ENCODE results near the gene LAPTM4A. TPM values are rescaled to one million over a fixed set of nuclear protein-coding genes. Genes with fewer than 3 reads are reported as not detected.

LAPTM4A gene
- total RNA-seq, 1 donor from 2014 or later = 141 TPM

- H3K27me3 ChIP-seq (ENCODE audit: control insufficient read depth, insufficient read depth, low read length) = no peaks in the 10 kb centered on the region
- no peak for DNase-seq (ENCODE audit: low read depth)
- no peak for TF ChIP-seq CTCF (IDR thresholded peaks at IDR 0.05; ENCODE audit: insufficient read depth, low read length, poor library complexity, severe bottlenecking)
These were observed 22.0 kb upstream of the LAPTM4A start for GRCh38 chr2:20073460-20073859.

GRCh38 chr2:20072436-20073158, 21.2 kb upstream of the LAPTM4A start:
- Histone ChIP-seq H3K4me3 (ENCODE audit: low read depth, low read length) (no peak overlapping the region), H3K36me3 (ENCODE audit: control insufficient read depth, insufficient read depth, low read length) (no peaks in the 10 kb centered on the region), H3K27me3 (ENCODE audit: control insufficient read depth, insufficient read depth, low read length) (no peaks in the 10 kb centered on the region)
- no peak for TF ChIP-seq CTCF (IDR thresholded peaks at IDR 0.05; ENCODE audit: insufficient read depth, low read length, poor library complexity, severe bottlenecking)
- DNase-seq (ENCODE audit: low read depth) = no peak

More at GRCh38 chr2:20073460-20073859, 22.0 kb upstream of the LAPTM4A start:
- no peak overlapping the region for H3K4me3 ChIP-seq (ENCODE audit: low read depth, low read length)
- H3K36me3 ChIP-seq (ENCODE audit: control insufficient read depth, insufficient read depth, low read length) = no peaks in the 10 kb centered on the region

- H3K4me3 ChIP-seq (ENCODE audit: low read depth, low read length) = no peak overlapping the region
These were observed 20.3 kb upstream of the LAPTM4A start for GRCh38 chr2:20071397-20072383.

GRCh38 chr2:20069756-20070155, 18.3 kb upstream of the LAPTM4A start:
- DNase-seq (ENCODE audit: low read depth) = no peak
- no peaks in the 10 kb centered on the region for H3K36me3 ChIP-seq (ENCODE audit: control insufficient read depth, insufficient read depth, low read length)
- no peaks in the 10 kb centered on the region for H3K27me3 ChIP-seq (ENCODE audit: control insufficient read depth, insufficient read depth, low read length)
- H3K4me3 ChIP-seq (ENCODE audit: low read depth, low read length) = no peak overlapping the region
- TF ChIP-seq CTCF (IDR thresholded peaks at IDR 0.05; ENCODE audit: insufficient read depth, low read length, poor library complexity, severe bottlenecking) = no peak

More at GRCh38 chr2:20071397-20072383, 20.3 kb upstream of the LAPTM4A start:
- no peak for DNase-seq (ENCODE audit: low read depth)
- no peak for TF ChIP-seq CTCF (IDR thresholded peaks at IDR 0.05; ENCODE audit: insufficient read depth, low read length, poor library complexity, severe bottlenecking)
- no peaks in the 10 kb centered on the region for H3K27me3 ChIP-seq (ENCODE audit: control insufficient read depth, insufficient read depth, low read length)
- no peaks in the 10 kb centered on the region for H3K36me3 ChIP-seq (ENCODE audit: control insufficient read depth, insufficient read depth, low read length)

GRCh38 chr2:20067992-20068584, 16.7 kb upstream of the LAPTM4A start:
- Histone ChIP-seq H3K27me3 (ENCODE audit: control insufficient read depth, insufficient read depth, low read length) (no peaks in the 10 kb centered on the region), H3K36me3 (ENCODE audit: control insufficient read depth, insufficient read depth, low read length) (no peaks in the 10 kb centered on the region), H3K4me3 (ENCODE audit: low read depth, low read length) (no peak overlapping the region)
- DNase-seq (ENCODE audit: low read depth) = peak; percentile 35
- no peak for TF ChIP-seq CTCF (IDR thresholded peaks at IDR 0.05; ENCODE audit: insufficient read depth, low read length, poor library complexity, severe bottlenecking)

All from kidney epithelial cell (primary cell).